MM.1S (cell line): ENCODE data around the gene MAP2K3.

Experiments used
- DNase-seq: peaks from one replicate; pipeline ENCODE4 v3.0.0-alpha.2; 2015
- H2AFZ ChIP-seq: fragments of 300-600 bp; sonication (generic); 2 replicates; pipeline ENCODE4 v1.6.0; 2016; ENCODE audit warnings: antibody characterized with exemption, low read length
- H3F3A ChIP-seq: fragments of 300-600 bp; sonication (generic); 2 replicates; pipeline ENCODE4 v1.6.1; 2016; ENCODE audit warnings: mild to moderate bottlenecking, antibody characterized with exemption, low read length, moderate library complexity, mixed read lengths; ENCODE audit not compliant: insufficient read depth
- H3K27ac ChIP-seq: fragments of 300-600 bp; sonication (generic); 2 replicates; pipeline ENCODE4 v1.5.1; 2016; ENCODE audit warnings: mild to moderate bottlenecking, low read length
- H3K27me3 ChIP-seq: fragments of 300-600 bp; sonication (generic); replicated peaks from 2 replicates; pipeline ENCODE4 v1.6.0; 2016; ENCODE audit warnings: low read length; ENCODE audit not compliant: insufficient read depth
- H3K36me3 ChIP-seq: fragments of 300-600 bp; sonication (generic); replicated peaks from 2 replicates; pipeline ENCODE4 v1.6.1; 2016; ENCODE audit warnings: mild to moderate bottlenecking, low read length, mixed read lengths; ENCODE audit not compliant: insufficient read depth
- H3K4me1 ChIP-seq: fragments of 300-600 bp; sonication (generic); 2 replicates; pipeline ENCODE4 v1.6.1; 2016; ENCODE audit warnings: low read length, mixed read lengths
- H3K4me2 ChIP-seq: fragments of 300-600 bp; sonication (generic); 2 replicates; pipeline ENCODE4 v1.6.0; 2016; ENCODE audit warnings: low read depth, low read length
- H3K4me3 ChIP-seq: fragments of 300-600 bp; sonication (generic); 2 replicates; pipeline ENCODE4 v1.5.1; 2016; ENCODE audit warnings: low read length, mixed read lengths
- H3K79me2 ChIP-seq: fragments of 300-600 bp; sonication (generic); 2 replicates; pipeline ENCODE4 v1.6.1; 2016; ENCODE audit warnings: mixed run types, low read length, mixed read lengths
- H3K9ac ChIP-seq: fragments of 300-600 bp; sonication (generic); 2 replicates; pipeline ENCODE4 v1.6.1; 2016; ENCODE audit warnings: low read length, mixed read lengths
- H3K9me2 ChIP-seq: fragments of 300-600 bp; sonication (generic); replicated peaks from 2 replicates; pipeline ENCODE4 v1.6.1; 2016; ENCODE audit warnings: mild to moderate bottlenecking, low read length, mixed read lengths; ENCODE audit not compliant: insufficient read depth
- H3K9me3 ChIP-seq: fragments of 300-600 bp; sonication (generic); replicated peaks from 2 replicates; pipeline ENCODE4 v1.6.1; 2016; ENCODE audit warnings: mild to moderate bottlenecking, low read length, mixed read lengths; ENCODE audit not compliant: insufficient read depth
- H4K20me1 ChIP-seq: fragments of 300-600 bp; sonication (generic); 2 replicates; pipeline ENCODE4 v1.6.1; 2016; ENCODE audit warnings: mild to moderate bottlenecking, low read length, moderate library complexity, mixed read lengths; ENCODE audit not compliant: insufficient read depth
- EZH2 ChIP-seq: fragments of 300-600 bp; sonication (generic); optimal IDR thresholded peaks from 2 replicates; pipeline ENCODE3; 2017; ENCODE audit warnings: low read depth, mild to moderate bottlenecking, antibody characterized with exemption, low read length, mixed read lengths
- EZH2phosphoT487 ChIP-seq: fragments of 300-600 bp; sonication (generic); IDR thresholded peaks from 2 replicates; pipeline ENCODE4 v1.6.1; 2018; ENCODE audit warnings: antibody characterized with exemption, low read length
- TF ChIP-seq, protein P1 (sequence below): fragments of 300-600 bp; sonication (generic); IDR thresholded peaks from 2 replicates; pipeline ENCODE4 v1.5.1; 2016; ENCODE audit warnings: antibody characterized with exemption, low read length, mixed read lengths

MAP2K3 gene

DNA sequence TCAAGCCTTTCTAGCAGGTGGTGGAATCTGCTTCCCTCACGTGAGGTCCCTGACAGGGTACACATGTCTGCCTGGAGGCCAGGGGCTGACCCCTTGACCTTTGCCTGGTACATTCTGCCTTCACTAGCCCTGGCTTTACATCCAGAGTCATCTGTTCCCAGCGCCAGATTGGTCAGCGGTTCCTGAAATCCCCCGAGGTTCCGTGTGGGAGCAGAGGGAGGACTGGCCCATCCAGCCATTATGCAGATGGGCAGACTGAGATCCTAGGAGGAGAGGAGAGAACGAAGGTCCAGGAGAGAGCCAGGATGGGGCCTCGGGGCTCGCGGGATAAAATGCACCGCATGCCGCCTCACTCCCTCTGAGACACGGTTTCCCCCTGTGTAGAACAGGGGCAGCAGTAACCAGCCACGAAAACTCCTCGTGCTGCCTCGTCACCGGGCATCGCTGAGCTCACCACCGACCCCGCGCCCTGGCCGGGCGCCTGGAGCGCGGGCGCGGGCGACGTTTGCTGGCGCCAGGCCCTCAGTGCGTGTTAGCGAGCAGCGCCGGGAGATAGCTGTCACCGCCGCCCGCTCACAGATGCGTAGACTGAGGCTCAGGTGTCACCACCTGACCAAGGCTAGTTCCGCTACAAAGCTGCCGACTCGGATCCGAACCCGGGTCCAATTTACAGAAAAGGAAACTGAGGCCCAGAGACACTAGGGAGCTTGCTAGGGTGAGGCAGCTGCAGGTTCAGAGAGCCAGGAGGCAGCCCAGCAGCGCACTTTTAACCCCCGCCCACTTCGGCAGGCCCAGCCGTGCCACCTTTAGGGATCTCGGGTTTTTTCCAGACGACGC, 811 bp upstream of the MAP2K3 start:
- Histone ChIP-seq H3K4me2 (peak overlapping the region; percentile 90), H3K9ac (peak overlapping the region; percentile 39; the same call in 1 of the 2 replicates), H3K36me3 (no peaks in the 10 kb centered on the region), H3F3A (peaks cover 29% of the 10 kb centered on the region), H4K20me1 (no peaks in the 10 kb centered on the region), H3K4me1 (peaks cover 22% of the 10 kb centered on the region), H3K9me2 (no peaks in the 10 kb centered on the region), H3K79me2 (peaks cover 40% of the 10 kb centered on the region), H3K27ac (no peak overlapping the region), H3K9me3 (no peaks in the 10 kb centered on the region), H3K4me3 (peak overlapping the region; percentile 58), H3K27me3 (no peaks in the 10 kb centered on the region), H2AFZ (peak overlapping the region; percentile 89)
- DNase-seq = no peak
- TF ChIP-seq EZH2 (no peak), EZH2phosphoT487 (no peak)
- TF ChIP-seq, protein P1, sequence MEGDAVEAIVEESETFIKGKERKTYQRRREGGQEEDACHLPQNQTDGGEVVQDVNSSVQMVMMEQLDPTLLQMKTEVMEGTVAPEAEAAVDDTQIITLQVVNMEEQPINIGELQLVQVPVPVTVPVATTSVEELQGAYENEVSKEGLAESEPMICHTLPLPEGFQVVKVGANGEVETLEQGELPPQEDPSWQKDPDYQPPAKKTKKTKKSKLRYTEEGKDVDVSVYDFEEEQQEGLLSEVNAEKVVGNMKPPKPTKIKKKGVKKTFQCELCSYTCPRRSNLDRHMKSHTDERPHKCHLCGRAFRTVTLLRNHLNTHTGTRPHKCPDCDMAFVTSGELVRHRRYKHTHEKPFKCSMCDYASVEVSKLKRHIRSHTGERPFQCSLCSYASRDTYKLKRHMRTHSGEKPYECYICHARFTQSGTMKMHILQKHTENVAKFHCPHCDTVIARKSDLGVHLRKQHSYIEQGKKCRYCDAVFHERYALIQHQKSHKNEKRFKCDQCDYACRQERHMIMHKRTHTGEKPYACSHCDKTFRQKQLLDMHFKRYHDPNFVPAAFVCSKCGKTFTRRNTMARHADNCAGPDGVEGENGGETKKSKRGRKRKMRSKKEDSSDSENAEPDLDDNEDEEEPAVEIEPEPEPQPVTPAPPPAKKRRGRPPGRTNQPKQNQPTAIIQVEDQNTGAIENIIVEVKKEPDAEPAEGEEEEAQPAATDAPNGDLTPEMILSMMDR = no peak

DNA sequence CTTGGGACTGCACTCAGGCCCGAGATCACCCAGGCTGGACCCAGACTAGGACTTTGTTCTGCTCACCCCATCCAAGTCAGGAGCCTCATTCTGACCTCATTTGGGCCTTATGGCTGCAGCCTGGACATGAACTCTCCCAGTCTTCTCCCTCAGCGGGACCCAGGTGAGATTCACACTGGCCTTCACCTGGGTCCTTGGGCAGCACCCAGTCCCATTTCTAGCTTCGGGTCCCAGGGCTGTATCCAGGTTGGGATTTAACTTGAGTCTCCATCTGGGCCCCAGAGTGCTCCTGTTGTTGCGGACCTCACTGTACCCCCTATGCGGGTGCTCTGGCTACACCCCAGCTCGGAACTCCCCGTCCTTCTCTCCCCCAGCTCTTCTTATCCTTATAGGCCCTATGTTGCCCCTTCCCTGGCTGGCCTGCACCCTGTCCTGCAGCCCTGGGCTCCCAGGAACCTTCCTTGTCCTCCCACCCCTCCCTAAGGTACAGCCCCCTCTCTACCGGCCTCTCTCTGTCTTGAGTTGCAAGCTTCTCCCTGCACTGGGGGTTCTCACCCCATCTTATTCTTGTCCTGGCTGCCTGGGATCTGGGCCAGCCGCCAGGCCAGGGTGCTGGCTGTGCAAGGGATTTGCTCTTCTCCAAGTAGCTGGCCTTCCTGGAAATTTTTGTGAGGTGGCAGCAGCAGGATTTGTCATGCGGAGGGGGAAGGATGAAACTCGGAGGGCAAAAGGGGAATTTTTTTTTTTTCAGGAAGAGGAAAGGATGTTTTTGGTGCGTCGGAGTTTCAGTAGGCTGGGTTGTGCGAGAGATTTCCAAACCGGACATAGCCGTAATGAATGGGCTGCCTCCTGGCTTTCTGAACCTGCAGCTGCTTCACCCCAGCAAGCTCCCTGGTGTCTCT, 904 bp downstream of the MAP2K3 start:
- Histone ChIP-seq H2AFZ (peak overlapping the region; percentile 40; the same call in 1 of the 2 replicates), H3K27ac (peak overlapping the region; percentile 97), H3K4me1 (peaks cover 12% of the 10 kb centered on the region), H3K36me3 (no peaks in the 10 kb centered on the region), H3F3A (peaks cover 29% of the 10 kb centered on the region), H3K9me2 (no peaks in the 10 kb centered on the region), H3K4me3 (peak overlapping the region; percentile 96), H3K9ac (peak overlapping the region; percentile 79), H3K79me2 (peaks cover 58% of the 10 kb centered on the region), H4K20me1 (no peaks in the 10 kb centered on the region), H3K4me2 (peak overlapping the region; percentile 91), H3K9me3 (no peaks in the 10 kb centered on the region), H3K27me3 (no peaks in the 10 kb centered on the region)
- DNase-seq = no peak
- no peak for TF ChIP-seq EZH2phosphoT487
- TF ChIP-seq, protein P1 = no peak
- no peak for TF ChIP-seq EZH2

DNA sequence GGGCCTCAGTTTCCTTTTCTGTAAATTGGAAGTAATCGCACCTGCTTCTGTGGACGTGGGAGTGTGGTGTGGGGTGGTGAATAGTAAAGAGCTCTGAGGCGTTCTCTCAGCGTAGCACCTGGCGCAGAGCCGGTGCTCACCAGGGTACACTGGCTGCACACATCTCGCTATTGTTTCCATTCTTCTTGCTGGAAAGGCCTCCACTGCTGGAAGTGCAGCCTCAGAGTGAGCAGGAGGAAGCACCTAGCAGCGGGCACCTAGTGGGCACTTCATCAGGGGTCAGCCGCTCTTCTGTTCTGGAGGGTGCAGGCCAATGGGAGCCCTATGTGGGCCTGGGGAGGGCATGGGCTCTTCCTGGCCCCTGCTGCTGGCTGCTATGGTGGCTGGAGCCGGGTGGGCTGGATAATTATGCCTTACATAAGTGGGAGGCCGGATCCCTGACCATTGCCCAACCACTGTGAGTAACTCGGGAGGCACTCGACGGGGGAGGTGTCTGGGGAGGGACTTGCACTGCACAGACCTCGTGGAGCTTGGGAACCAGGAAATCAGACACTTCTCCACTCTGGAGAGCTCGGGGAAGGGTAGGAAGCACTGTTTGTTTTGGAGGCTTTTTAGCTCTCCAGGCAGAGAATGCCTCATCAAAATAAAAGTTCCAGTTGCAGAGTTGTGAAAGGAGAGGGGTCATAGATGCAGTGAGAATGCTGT, 1.7 kb downstream of the MAP2K3 start:
- Histone ChIP-seq H3K27me3 (no peaks in the 10 kb centered on the region), H2AFZ (no peak overlapping the region), H3K9ac (peak overlapping the region; percentile 79), H3K27ac (peak overlapping the region; percentile 97), H3K4me1 (peaks cover 12% of the 10 kb centered on the region), H3K4me2 (peak overlapping the region; percentile 91), H3K36me3 (no peaks in the 10 kb centered on the region), H3F3A (peaks cover 29% of the 10 kb centered on the region), H4K20me1 (no peaks in the 10 kb centered on the region), H3K9me3 (no peaks in the 10 kb centered on the region), H3K9me2 (no peaks in the 10 kb centered on the region), H3K79me2 (peaks cover 66% of the 10 kb centered on the region), H3K4me3 (peak overlapping the region; percentile 96)
- TF ChIP-seq, protein P1 = no peak
- no peak for TF ChIP-seq EZH2
- no peak for TF ChIP-seq EZH2phosphoT487
- DNase-seq = no peak
